Transverse colon (tissue), 4 donors: ENCODE data around the gene ALPG.
A peak's percentile ranks its signal among the peaks of the same experiment; 100 is the strongest.
"Not testable (repeated sequence)": the region's sequence is repeated elsewhere in the genome, so short reads cannot be mapped to it uniquely, and the experiment has no call there.

Source experiments
- CTCF ChIP-seq, 5 experiments: fragments of 200-600 bp in 3 of 5; fragments of 450-650 bp in 2 of 5; sonication (generic) in 3 of 5; IDR thresholded peaks; 1 replicate in 2 of 5; 2 replicates in 3 of 5; pipeline ENCODE4 v1.5.1; 2016 to 2017; ENCODE audit warnings: antibody characterized with exemption in 5 of 5, inconsistent platforms in 3 of 5, mild to moderate bottlenecking in 2 of 5, moderate library complexity in 1 of 5
- EP300 ChIP-seq: sonication (generic); formaldehyde crosslinking; IDR thresholded peaks from one replicate; pipeline ENCODE4 v1.6.1; 2017; ENCODE audit warnings: antibody characterized with exemption, low read depth
- POLR2A ChIP-seq: fragments of 450-650 bp; IDR thresholded peaks from one replicate; pipeline ENCODE4 v1.6.1; 2016; ENCODE audit warnings: antibody characterized with exemption, mild to moderate bottlenecking, moderate library complexity
- POLR2AphosphoS5 ChIP-seq, 3 donors: sonication (generic); formaldehyde crosslinking; IDR thresholded peaks; one replicate each; pipeline ENCODE4 v1.6.1; 2016; ENCODE audit warnings: antibody characterized with exemption in 3 of 3

GRCh38 chr2:232440220-232441018 lies 33.8 kb downstream of the ALPG start:
- TF ChIP-seq CTCF (IDR thresholded peaks at IDR 0.05): peak; percentile 90 to 95 (median 91)
- TF ChIP-seq POLR2A; POLR2AphosphoS5 (IDR thresholded peaks at IDR 0.05); EP300: not testable (repeated sequence)
